MM.1S (cell line): Measurements from ENCODE around the gene DCP1B.

ENCODE experiments used
- EZH2 ChIP-seq: fragments of 300-600 bp; sonication (generic); optimal IDR thresholded peaks from 2 replicates; pipeline ENCODE3; 2017; ENCODE audit warnings: low read depth, mild to moderate bottlenecking, antibody characterized with exemption, low read length, mixed read lengths
- TF ChIP-seq, protein P1 (sequence below): fragments of 300-600 bp; sonication (generic); IDR thresholded peaks from 2 replicates; pipeline ENCODE4 v1.5.1; 2016; ENCODE audit warnings: antibody characterized with exemption, low read length, mixed read lengths

DNA sequence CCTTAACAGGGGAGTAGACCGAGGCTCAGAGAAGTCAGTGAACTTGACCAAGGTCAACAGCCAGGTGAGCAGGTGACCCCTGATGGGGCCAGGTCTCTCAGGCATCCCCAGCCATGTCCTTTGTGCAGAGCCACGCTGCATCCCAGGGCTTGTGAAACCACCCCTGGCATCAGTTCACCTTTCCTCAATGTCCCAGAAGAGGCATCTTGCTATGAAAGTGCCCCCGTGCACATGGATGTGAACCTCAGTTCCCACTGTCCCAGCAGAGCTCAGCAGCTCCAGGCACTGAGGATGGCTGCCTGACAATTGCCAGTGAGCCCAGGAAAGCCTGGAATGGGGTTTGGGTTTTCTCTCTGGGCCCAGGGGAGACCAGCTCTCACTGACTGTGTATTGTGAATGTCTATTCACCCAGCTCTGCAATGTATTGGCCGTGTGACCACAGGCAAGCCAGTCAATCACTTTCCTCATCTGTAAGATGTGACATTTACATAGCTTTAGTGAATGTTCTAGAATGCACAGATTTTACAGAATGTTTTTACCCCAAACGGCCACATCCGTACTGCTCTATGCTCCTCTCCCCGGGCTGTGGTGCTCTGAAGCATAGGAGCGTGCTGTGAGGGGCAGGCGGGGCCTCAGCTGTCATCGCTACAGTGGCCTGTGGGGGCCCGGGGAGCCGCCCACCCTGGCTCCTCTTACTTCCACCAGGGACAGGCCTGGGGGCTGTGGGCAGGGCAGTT lies 90.7 kb downstream of the DCP1B start:
- TF ChIP-seq EZH2: no peak
- TF ChIP-seq, protein P1, sequence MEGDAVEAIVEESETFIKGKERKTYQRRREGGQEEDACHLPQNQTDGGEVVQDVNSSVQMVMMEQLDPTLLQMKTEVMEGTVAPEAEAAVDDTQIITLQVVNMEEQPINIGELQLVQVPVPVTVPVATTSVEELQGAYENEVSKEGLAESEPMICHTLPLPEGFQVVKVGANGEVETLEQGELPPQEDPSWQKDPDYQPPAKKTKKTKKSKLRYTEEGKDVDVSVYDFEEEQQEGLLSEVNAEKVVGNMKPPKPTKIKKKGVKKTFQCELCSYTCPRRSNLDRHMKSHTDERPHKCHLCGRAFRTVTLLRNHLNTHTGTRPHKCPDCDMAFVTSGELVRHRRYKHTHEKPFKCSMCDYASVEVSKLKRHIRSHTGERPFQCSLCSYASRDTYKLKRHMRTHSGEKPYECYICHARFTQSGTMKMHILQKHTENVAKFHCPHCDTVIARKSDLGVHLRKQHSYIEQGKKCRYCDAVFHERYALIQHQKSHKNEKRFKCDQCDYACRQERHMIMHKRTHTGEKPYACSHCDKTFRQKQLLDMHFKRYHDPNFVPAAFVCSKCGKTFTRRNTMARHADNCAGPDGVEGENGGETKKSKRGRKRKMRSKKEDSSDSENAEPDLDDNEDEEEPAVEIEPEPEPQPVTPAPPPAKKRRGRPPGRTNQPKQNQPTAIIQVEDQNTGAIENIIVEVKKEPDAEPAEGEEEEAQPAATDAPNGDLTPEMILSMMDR: no peak
